GM23338 (cell line): ENCODE measurements around the gene KRT83.

ENCODE experiments used
- CTCF ChIP-seq, 2 experiments: fragments of 200-600 bp in 1 of 2; sonication (generic) in 1 of 2; conservative IDR thresholded peaks; 2 replicates each; pipeline versions ENCODE4 v1.5.1 to v1.6.1; 2016 to 2017; ENCODE audit warnings: antibody characterized with exemption in 2 of 2, low read depth in 2 of 2, mild to moderate bottlenecking in 2 of 2, moderate library complexity in 1 of 2
- EZH2 ChIP-seq: fragments of 200-600 bp; sonication (generic); IDR thresholded peaks from one replicate; pipeline ENCODE4 v1.8.0; 2017; ENCODE audit warnings: antibody characterized with exemption, mild to moderate bottlenecking, low read depth; ENCODE audit not compliant: unreplicated experiment

- TF ChIP-seq CTCF (conservative IDR thresholded peaks at IDR 0.05; ENCODE audit: low read depth in 2 of 2) (no peak), EZH2 (no peak)
These were observed 39.6 kb upstream of the KRT83 start for GRCh38 chr12:52360663-52361271.
